ENCODE results near the gene NOL11.

GRCh38 chr17:67784364-67785121, 66.8 kb downstream of the NOL11 start:
- peak; percentile 27 for TF ChIP-seq POLR2A (IDR thresholded peaks at IDR 0.05; ENCODE audit: low read length)
- peak; percentile 58 for TF ChIP-seq GATA1 (IDR thresholded peaks at IDR 0.05; ENCODE audit: low read depth, low read length)
